GM21390 (cell line): ENCODE measurements around the gene ROS1.
A peak's percentile ranks its signal among the peaks of the same experiment; 100 is the strongest.
"Not testable (repeated sequence)": the region's sequence is repeated elsewhere in the genome, so short reads cannot be mapped to it uniquely, and the experiment has no call there.

Experiments used
- ATAC-seq: cut with Tn5 transposase; IDR thresholded peaks from one replicate; pipeline ENCODE4 v1.9.1; 2021; ENCODE audit not compliant: unreplicated experiment

The ROS1 gene

GRCh38 chr6:117425431-117426153, at the start of gene ROS1:
ROS1 (minus strand) TSS chr6:117425942; CDS start chr6:117425656, 286 bp downstream.
- no peak for ATAC-seq

- ATAC-seq = no peak
These were observed 47.7 kb upstream of the ROS1 start for GRCh38 chr6:117473401-117473800.

- ATAC-seq = no peak
These were observed 46.9 kb upstream of the ROS1 start for GRCh38 chr6:117472667-117473066.

GRCh38 chr6:117469791-117470190, 44.0 kb upstream of the ROS1 start:
- no peak for ATAC-seq

GRCh38 chr6:117469356-117469755, 43.6 kb upstream of the ROS1 start:
- ATAC-seq = no peak

- not testable (repeated sequence) for ATAC-seq
These were observed 42.8 kb upstream of the ROS1 start for GRCh38 chr6:117468527-117468926.

GRCh38 chr6:117467876-117468275, 42.1 kb upstream of the ROS1 start:
- no peak for ATAC-seq

GRCh38 chr6:117465691-117466090, 39.9 kb upstream of the ROS1 start:
- no peak for ATAC-seq

GRCh38 chr6:117464700-117465099, 39.0 kb upstream of the ROS1 start:
- ATAC-seq = peak; percentile 17

GRCh38 chr6:117463762-117464665, 38.3 kb upstream of the ROS1 start:
- ATAC-seq = peak; percentile 89

- no peak for ATAC-seq
These were observed 33.6 kb upstream of the ROS1 start for GRCh38 chr6:117459204-117459944.

GRCh38 chr6:117456998-117457397, 31.3 kb upstream of the ROS1 start:
- no peak for ATAC-seq

- no peak for ATAC-seq
These were observed 30.5 kb upstream of the ROS1 start for GRCh38 chr6:117456250-117456649.

GRCh38 chr6:117451671-117452070, 25.9 kb upstream of the ROS1 start:
- no peak for ATAC-seq

GRCh38 chr6:117449549-117450439, 24.1 kb upstream of the ROS1 start:
- no peak for ATAC-seq

- ATAC-seq = no peak
These were observed 23.2 kb upstream of the ROS1 start for GRCh38 chr6:117448732-117449485.

- ATAC-seq = no peak
These were observed 22.3 kb upstream of the ROS1 start for GRCh38 chr6:117448011-117448410.

- ATAC-seq = no peak
These were observed 21.1 kb upstream of the ROS1 start for GRCh38 chr6:117446861-117447260.

GRCh38 chr6:117444600-117444999, 18.9 kb upstream of the ROS1 start:
- ATAC-seq = no peak

- ATAC-seq = not testable (repeated sequence)
These were observed 16.6 kb upstream of the ROS1 start for GRCh38 chr6:117442313-117442712.
